HG03521 (cell line): ENCODE results near the gene TAF8.
"Not testable (repeated sequence)": the region's sequence is repeated elsewhere in the genome, so short reads cannot be mapped to it uniquely, and the experiment has no call there.

Experiments
- ATAC-seq: cut with Tn5 transposase; IDR thresholded peaks from one replicate; pipeline ENCODE4 v1.9.1; 2021; ENCODE audit warnings: mild to moderate bottlenecking, moderate library complexity; ENCODE audit not compliant: unreplicated experiment

The TAF8 gene, protein sequence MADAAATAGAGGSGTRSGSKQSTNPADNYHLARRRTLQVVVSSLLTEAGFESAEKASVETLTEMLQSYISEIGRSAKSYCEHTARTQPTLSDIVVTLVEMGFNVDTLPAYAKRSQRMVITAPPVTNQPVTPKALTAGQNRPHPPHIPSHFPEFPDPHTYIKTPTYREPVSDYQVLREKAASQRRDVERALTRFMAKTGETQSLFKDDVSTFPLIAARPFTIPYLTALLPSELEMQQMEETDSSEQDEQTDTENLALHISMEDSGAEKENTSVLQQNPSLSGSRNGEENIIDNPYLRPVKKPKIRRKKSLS

DNA sequence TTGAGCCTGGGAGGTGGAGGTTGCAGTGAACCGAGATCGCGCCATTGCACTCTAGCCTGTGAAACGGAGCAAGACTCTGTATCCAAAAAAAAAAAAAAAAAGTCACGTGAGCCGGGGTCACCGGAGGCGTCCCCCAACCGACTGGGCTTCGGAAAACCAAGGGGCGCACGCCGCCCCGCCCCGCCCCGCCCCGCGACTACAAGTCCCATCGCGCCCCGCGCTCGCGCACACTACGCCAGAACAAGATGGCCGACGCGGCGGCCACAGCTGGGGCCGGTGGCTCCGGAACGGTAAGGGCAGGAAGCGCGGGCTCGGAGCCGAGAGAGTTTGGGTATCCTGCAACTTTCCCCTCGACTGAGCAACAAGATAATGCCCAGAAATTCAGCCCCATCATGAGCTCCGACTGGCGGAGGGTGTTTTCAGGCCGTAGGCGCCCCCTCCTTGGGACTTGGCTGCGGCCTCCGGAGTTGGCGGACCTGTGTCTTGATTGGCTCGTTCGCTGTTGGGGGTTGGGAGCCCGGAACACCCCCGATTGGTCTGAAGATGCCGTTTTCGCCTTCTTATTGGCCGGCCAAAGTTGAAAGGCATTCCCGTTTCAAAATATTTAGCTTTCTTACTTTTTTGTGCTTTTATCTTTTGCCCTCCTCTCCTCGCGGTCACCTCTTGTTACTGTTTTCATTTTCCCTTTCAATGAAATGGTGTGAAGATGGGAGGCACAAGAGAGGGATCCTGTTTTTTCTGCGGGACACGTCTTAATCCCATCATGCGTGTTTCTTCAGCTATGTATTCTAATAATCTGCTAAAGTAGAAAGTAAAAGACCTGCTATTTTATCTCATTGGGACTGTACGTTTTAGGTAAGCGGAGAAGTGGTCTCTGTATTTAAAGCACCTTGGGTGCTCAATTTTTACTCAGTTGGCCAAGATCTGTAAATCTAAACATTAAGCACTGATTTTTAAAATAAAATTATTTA, at the start of gene TAF8:
TAF8 (plus strand) TSS at position 228 of the 971 bp plus-strand sequence; CDS start at position 246, 18 bp downstream.
- ATAC-seq: peak; percentile 69

DNA sequence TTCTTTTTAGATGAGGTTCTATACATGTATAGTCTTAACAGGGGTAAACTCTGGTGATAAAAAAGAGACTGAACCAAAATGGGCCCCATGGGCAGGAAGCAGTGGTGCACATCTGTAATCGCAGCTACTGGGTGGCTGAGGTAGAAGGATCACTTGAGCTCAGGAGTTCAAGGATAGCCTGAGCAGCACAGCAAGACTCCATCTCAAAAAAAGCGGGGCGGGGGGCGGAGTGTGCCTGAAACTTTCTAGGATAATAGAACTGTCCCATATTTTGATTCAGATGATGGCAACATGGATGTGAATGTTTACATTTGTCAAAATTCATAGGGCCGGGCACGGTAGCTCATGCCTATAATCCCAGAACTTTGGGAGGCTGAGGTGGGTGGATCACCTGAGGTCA, 48.8 kb upstream of the TAF8 start:
- ATAC-seq: no peak

DNA sequence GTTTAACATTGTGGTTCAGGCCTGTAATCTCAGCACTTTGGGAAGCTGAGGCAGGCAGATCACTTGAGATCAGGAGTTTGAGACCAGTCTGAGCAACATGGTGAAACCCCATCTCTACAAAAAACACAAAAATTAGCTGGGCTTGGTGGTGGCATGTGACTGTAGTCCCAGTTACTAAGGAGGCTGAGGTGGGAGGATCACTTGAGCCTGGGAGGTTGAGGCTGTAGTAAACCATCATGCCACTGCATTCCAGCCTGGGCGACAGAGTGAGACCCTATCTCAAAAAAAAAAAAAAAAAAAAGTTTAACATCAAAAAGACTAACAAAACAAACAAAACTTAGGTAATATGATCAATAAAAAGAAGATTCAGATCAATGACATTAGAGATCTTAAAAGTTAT, 46.7 kb upstream of the TAF8 start:
- ATAC-seq: not testable (repeated sequence)

DNA sequence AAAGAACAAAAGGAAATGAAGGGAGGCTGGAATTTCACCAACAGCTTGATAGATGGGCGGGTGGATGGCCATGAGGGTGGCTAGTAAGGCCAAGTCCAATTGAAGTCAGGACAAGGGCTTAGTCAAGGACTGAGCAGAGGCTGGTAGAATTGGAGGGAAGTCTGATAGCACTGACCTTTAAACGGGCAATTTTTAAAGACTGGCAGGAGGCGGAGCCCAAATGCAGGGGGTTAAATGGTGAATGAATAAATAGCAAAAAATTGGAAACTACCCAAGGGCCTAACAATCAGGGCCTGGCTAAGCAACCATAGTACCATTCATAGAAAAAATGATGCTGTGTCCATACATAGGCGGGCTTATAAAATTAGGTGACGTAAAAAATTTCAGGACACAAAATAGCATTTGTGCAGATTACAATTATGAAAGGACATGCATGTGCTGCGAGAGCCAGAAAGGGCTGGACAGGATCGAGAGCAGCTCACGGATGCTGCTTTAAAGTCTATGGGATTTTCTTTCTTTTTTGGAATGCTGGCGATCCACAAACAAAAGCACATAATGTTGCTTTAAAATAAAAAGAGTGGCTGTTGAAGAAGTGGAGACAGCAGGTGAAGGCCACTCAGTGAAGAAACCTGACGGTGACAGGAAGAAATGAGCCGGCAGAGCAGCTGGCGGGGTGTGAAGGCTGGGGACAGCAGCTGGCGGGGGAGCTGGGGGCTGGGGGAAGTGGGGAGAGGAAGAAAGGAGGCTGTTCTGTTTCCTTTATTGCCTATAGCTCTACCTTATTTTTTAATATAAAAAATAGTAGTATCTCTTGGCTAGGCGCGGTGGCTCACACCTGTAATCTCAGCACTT, 42.8 kb upstream of the TAF8 start:
- ATAC-seq: no peak

DNA sequence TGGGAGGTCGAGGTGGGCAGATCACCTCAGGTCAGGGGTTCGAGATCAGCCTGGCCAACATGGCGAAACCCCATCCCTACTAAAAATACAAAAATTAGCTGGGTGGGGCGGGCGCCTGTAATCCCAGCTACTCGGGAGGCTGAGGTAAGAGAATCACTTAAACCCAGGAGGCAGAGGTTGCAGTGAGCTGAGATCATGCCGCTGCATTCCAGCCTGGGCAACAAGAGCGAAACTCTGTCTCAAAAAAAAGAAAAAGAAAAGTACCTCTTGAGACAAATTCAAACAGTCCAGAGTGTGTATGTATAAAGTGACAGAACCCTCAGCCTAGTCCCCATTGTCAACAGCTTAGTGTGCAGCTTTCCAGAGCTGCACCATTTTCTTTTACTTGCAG, 42.2 kb upstream of the TAF8 start:
- ATAC-seq: not testable (repeated sequence)

DNA sequence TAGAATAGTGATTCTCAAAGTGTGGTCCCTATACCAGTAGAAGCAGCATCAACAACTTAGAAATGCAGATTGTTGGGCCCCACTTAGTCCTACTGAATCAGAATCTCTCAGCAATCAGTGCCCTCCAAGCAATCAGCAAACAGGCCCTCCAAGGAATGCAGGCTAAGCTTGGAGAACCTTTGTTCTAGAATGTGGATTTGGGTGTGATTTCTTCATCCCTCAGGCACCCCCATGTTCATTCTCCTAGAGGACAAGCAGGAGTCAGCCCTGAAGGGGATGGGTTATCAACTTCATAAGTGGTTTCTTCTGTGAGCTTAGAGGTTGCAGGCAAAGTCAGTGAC, 40.5 kb upstream of the TAF8 start:
- no peak for ATAC-seq

DNA sequence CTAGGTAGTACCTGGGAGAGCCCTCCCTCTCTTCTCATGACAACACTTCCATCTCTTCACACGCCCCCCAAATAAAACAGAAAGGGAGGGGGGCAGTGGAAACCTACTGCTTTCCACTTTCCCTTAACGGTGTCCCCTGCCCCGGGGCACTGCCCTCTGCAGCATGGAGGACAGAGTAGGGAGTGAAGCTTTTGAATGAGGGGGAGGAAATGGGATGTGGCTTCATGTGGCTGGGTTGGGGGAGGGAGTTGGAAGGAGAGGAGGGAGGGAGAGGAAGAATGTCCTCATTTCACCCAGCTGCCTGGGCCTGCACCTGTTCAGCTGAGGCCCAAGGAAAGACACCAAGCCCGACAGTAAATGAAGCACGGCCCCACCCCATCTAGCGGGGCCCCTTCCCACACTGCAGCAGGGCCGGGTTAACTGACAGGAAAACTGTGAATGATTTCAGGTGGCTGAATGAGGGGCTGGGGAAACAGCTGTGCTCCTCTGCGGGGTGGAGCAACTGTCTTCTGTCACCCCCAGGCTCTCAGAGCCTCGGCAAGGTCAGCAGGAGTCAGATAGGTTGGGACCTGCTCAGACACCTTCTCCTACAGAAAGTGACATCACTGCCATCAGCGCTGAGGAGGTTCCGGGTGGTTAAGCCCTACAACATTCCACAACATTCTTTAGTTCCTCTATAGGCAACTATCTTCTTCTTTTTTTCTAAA, 40.0 kb upstream of the TAF8 start:
- ATAC-seq: no peak

DNA sequence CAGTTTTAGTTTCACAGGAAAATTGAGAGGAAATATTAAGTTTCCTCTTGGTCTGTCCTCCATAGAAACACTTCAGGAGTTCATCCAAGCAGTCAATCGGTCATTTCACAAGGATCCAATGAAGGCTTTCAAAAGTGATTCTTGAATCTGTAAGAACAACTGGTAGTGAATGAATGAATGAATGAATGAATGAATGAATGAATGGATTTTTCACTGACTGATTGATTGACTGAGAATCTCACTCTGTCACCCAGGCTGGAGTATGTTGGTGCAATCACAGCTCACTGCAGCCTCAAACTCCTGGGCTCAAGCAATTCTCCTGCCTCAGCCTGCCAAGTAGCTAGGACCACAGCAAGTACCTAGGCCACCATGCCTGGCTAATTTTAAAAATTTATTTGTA, 39.4 kb upstream of the TAF8 start:
- no peak for ATAC-seq

DNA sequence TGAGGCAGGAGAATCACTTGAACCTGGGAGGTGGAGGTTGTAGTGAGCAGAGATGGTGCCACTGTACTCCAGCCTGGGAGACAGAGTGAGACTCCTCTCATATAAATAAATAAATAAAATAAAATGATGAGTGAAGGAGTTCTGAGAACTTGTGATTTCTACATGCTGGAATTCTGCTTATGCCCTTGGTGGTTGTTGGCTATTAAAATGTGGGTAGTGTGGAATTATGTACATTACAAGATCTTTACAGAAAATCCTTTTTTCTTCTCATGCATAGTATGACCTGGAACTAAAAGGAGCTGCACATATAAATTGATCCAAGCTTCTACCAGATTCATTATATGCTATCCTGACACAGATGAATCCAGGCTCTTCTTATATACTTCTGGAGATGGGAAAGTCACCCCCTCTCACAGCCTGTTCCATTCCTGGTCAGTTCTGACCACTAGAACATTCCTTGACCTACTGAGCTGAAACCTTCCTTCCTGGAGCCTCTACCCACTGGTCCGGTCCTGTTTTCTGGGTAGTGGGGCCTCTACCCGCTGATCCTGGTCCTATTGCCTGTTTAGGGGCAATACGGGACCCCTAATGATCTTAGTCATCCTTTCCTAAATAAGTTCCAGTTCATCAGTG, 37.7 kb upstream of the TAF8 start:
- no peak for ATAC-seq

DNA sequence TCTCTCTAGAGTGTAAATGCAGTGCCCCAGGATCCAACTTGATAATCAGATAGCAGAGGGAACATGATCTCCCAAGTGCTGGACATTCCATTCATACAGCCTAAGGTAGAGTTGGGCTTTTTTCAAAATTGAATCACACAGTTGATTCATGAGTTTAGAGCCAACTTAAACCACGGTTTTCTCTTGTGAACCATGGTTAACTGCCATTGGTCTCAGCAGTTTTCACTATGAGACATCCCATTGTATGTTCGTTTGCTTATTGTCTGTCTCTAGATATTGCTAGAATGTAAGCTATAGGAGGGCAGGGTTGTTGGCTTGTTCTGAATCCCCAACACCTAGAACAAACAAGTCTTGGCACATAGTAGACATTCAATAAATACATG, 37.2 kb upstream of the TAF8 start:
- ATAC-seq: no peak

DNA sequence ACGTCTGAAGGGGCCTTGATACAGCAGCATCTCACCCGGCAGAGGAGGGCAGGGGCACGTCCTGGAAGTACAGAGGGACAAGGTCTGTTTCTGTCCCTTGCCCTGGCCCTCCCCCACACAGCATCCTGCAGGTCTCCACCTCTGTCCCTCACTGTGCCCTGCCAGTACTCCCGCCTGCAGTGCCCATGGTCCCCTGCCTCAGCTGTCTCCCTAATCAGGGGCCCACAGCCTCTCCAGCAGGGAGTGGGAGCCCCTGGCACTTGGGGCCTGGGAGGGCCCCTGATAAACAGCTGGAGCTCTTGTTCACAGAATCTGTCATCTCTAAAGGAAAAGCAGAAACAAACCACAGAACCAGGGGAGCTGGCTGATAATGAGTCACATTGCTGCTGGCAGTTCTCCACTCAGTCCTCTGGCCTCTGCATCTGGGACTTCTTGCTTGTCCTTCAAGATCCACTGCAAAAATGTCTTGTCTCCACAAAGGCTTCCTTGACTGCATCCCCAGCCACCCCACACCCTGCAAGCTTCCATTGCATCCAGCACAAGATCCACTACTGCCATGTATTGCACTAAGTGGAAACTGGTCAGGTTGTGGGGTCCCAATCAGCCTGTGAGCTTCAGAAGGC, 33.2 kb upstream of the TAF8 start:
- no peak for ATAC-seq

DNA sequence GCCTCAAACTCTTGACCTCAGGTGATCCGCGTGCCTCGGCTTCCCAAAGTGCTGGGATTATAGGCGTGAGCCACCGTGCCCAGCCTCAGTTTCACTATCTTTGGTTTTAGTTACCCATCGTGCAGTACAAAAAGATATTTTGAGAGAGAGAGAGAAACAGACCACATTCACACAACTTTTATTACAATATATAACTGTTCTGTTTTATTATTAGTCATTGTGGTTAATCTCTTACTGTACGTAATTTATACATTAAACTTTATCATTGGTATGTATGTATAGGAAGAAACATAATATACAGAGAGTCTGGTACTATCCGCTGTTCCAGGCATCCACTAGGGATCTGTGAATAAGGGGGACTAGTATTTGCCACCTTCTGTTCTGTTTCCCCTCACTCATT, 29.4 kb upstream of the TAF8 start:
- no peak for ATAC-seq

DNA sequence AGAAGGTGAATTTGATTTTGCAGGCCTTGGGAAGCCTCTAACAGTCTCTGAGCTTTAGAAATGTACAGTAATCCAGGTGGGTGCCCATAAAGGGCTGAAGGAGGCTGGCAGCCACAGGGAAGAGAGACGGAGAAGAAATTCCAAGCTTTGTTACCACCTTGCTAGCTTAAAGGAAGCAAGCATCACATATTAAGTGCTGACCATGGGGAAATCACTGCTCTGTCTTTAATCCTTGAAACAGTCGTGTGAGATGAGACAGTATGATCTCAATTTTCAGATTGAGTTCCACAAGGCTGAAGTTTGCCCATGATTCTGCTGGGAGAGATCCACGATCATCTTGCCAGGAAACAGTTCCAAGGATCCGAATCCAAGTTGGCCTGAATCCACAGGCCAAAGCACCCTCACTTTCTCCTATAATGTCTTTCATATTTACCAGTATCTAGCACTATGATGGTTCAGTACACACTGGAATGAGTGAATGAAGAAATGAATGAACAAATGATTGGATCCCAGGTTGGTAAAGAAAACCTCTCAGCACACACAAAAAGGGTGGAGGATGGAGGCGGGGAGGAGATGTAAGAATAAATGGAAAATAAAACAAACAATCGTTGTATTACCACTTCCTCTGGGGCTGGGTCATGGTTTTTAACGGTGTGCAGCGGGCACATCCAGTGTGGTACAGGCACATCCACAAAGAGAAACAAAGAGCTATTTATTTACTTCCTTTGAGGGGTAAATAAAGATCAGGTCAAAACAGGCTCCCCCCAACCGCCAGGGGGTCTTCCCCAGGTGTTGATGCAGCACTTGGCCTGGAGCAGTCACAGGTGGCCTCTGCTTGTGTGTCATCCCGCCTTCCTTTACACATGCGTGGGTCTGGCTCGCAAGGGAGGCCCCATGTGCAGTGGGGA, 28.2 kb upstream of the TAF8 start:
- no peak for ATAC-seq

DNA sequence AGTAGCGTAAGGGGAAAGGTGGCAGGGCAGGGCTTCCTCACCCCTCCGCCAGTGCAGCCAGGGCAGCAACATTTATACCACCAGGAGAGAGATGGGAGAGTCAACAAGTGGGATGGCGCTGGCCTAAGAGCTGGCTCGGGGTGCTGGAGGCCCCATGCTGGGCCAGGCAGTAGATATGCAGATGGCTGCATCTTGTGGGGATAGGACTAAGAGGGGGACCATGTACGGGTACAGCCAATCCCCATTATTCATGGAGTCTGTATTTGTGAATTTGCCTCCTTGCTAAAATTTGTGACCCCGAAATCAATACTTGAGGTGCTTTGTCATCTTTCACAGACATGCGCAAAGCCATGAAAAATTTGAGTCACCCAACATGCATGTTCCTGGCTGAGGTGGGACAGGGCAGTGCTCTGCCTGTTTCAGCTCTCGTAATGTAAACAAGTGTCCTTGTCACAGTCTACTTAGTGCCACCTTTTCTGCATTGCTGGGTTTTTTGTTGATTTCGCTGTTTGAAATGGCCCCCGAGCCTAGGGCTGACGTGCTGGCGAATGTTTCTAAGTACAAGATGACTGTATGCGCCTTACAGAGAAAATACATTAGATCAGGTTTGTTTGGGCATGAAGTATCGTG, 27.5 kb upstream of the TAF8 start:
- no peak for ATAC-seq

DNA sequence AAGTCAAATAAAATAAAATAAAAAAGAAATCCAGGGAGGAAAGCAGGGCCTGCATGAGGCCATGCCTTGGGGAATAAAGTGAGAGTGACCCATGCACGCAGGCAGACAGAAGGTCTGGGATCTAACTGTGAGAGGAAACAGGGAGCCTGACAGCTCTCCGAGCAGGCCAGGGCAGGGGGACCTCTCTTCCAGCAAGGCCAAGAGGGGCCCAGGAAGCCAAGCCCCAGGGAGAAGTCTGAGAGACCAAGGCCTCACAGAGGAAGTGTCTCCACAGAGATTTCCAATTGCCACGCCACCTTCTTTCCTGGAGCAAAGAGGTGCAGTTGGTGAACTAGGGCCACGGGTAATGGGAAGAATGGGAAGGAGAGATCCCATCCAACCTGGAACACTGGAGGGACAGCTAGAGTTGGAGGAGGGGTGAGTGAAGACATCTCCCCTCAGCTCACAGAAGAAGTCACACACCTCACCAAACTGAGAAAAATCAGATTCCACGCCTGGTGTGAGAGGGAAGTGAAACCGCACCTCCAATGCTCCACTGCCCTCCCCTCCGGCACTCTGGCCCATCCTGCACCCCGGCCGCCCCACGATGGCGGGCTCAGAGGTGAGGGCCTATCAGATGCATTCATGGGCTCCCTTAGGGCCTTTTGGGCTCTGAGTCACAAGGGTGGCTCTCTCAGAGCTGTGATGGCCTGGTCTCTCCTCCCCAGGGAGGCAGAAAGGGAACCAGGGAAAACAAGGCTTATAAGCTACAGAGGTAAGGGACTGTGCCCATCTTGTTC, 25.1 kb upstream of the TAF8 start:
- peak; percentile 46 for ATAC-seq

DNA sequence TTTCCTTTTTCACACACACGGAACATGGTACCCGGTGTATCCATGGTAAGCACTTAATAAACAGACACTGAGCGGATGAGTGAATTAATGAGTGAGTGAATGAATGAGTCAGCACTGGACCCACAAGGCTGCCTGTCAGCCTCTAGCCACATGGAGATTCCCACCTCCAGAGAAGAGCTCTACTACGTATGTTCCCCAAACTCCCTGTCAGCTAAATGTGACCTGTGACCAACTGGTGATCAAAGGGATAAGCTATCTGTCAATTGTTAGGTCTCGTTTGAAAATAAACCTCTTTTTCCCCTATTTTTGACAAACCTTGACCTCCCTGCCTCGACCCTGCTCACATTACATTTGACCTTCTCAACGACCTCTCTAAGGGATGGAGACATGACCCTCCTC, 24.5 kb upstream of the TAF8 start:
- no peak for ATAC-seq

DNA sequence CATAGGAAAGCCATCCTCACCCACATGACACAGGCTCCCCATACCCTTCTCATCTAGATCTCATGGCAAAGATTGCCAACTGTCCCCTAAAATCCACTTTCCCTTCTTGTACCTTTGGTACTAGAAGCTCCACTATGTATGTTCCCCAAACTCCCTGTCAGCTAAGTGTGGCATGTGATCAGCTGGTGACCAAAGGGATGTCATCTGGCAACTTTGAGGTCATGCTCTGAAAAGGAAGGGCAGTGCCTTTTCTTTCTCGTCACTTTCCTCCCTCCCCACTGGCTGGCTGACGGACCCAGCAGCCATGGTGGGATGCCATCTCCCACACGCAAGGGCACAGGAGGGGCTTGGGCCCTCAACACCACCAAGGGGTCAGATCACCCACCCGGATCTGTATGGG, 23.8 kb upstream of the TAF8 start:
- no peak for ATAC-seq
